T follicular helper cell (primary cell): Measurements from ENCODE around the gene C2orf92.
"Not testable (repeated sequence)": the region's sequence is repeated elsewhere in the genome, so short reads cannot be mapped to it uniquely, and the experiment has no call there.

Experiments used
- DNase-seq: peaks from one replicate; pipeline ENCODE4 v3.0.0-alpha.2; 2020; ENCODE audit warnings: low read depth

C2orf92 gene

DNA sequence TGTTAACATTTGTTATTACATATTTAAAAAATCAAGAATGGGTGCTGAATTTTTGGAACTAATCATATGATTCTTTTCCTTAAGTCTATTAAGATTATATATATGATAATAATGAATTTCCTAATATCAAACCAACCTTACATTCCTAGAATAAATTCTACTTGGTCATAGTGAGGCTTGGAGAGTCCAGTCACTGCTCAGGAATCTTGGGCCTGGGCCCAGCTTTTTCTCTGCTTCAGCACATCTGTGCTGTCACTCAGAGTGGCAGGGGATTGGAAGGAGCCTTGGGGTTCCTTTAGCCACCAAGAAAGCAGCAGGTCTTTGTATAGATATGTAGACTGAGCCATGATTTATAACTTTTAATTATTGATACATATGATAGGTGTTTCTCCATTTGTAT, 24.0 kb downstream of the C2orf92 start:
- no peak for DNase-seq

DNA sequence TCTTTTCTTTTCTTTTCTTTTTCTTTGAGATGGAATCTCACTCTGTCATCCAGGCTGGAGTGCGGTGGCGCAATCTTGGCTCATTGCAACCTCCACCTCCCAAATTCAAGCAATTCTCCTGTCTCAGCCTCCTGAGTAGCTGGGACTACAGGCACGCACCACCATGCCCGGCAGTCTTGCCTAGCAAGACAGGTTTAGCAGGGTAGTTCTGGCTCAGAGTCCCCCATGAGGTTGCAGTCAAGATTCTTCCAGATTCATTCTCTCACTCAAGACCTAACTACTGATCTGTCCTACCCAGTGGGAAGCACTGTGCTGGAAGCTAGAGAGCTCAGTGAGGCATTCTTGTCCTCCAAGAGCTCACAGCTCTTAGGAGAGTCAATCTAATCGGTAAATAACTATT, 26.2 kb downstream of the C2orf92 start:
- DNase-seq = no peak

DNA sequence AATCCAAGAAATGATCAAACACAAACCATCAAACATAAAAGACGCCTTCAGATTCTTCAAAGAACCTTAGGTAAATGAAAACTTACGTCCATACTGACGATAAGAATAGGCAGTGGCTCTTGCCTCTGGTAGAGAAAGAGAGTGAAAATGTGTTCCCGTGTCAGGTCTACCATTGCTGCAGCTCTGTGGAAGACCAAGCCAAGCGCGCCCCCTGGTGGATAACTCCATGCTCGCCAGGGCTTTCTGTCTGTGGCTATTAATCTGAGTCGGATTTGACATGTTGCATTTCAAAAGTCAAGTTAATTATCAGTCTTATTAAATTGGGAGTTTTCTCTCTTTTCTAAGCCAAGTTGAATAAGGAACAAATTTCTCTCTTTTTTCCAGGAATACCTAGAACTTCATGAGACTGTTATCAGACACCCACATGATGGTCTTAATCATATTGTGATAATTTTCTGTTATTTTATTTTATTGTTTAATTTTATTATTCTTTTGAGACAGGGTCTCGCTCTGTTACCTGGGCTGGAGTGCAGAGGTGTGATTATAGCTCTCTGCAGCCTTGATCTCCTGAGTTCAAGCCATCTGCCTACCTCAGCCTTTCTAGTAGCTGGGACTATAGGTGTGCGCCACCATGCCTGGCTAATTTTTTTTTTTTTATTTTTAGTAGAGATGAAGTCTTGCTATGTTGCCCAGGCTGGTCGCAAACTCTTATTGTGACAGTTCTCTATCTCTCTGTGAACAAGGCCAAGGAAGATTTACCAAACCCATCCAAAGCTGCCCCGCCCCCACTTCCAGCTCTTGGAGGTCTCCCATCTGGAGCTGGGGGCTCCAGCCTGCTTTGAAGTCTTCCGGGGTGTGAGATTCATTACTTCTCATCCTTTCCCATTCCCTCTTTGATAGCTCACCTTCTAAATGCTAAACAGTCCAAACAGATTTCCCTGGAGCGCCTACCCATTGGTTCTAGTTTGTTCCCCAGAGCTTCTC, 28.0 kb downstream of the C2orf92 start:
- peak; percentile 87 for DNase-seq

DNA sequence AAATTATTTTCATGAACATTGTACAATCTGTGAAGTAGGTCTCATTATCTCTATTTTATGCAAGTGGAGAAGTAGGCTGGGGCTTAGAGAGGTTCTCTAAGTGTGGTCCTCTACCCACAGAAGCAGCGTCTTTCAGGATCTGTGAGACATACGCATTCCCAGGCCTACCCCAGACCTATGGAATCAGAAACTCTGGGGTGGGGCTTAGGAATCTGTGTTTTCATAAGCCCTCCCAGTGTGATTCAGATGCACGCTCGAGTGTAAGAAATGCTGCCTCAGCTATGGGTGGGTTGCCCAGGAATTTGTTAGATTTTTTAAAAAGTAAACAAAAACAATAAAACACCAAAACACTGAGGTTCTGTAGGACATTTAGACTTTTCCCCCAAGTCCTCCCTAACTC, 29.0 kb downstream of the C2orf92 start:
- no peak for DNase-seq

DNA sequence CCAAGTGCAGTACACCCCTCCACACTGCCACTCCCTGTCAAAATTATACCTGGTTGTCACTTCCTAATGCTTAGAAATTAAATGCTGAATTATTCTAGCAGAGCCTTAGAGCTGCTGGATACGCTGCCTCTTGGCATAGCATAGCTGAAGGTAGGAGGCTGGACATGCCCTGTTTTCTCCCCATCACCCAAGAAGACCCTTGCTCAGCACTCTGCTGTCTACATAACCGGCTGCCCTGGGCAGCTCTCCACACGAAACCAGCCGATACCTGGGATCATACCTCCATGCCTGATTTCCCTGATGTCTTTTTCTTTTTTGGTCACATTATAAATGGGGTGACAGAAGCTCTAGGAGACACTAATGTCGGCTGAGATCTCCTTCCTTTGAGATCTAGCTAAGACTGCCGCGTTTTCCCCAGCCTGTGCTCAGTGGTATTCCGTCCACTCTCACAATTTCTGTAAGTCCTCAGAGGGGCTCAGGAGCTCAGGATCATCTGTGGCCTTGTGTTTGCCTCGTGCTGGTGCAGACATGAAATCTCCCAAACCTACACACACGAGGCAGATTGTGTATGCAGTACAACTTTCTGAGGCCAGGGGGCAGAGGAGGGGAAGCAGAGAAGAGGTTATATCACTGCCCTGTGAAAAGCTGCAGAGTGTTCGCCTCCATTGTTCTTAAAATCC, 30.4 kb downstream of the C2orf92 start:
- DNase-seq = peak; percentile 40

DNA sequence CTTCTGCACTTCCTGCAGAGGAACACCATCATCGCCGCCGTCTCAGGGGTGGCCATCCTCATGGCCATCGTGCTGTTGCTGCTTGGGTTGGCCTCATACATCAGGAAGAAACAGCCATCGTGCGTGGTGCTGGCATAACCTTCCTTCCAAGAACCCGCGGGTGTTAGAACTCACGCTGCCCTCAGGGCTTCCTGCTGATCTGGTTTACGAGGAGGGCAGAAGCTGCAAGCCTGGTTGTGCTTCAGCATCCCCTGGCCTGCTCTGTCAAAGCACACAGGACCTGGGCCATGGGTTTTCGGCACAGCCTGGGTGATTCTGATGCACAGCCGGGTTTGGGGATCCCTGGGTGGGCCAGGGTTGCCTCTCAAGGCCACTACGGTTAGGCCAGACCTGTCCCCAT, 31.7 kb downstream of the C2orf92 start:
- no peak for DNase-seq

DNA sequence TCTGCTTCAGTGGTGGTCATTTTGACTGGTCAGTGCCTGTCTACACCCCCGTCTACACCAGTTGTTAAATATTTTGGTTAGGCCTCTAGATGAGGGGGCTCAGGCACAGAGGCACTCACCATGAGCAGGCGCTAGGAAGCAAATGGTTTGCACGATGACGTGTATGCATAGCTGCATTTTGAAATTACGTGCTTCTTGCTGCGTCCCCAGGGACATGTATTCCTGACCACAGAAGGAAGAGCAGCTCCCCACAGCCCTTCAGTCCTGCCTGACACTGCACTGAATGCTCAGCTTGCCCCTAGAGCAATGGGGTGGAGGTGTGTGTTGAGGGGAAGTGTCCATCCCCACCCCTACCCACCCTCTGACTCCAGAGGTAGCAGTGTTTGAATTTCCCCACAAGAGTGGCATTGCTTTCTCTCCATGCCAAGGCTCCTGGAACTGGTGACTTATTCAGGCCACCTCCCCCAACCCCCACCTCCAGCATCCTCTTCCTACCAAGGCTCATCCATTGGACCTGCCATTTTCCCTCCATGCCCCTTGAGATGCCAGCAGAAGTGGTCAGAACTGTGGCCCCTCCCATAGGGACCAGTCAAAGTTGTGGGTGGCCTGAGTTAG, 32.4 kb downstream of the C2orf92 start:
- DNase-seq = no peak

DNA sequence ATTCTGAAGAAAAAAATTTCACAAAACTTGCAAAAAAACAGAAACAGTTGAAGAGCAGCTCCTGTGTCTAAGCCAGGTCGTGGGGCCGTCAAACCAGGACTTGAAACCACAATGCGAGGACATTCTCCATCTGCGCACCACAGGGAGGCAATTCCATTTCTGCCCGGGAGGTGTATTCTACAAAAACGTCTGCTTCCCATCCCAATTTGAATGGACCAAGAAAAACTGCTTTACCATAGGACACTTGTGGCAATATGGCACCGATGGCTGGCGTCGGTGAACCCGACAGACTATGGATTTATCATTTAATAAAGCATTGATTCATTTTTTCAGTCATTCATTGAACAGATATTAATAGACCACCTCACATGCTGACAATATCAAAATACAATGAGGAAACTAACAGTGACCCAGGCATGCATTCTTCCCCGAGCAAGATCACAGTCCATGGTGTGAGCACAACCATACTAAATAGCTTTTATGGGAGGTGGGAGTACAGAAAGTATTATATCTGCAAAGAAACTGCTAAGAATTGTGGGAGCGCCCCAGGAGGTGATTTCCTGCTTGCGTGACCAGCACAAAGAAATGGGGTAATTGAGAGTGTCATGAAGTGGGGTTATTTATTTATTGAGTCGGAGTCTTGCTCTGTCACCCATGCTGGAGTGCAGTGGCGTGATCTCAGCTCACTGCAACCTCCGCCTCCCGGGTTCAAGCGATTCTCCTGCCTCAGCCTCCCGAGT, 33.4 kb downstream of the C2orf92 start:
- DNase-seq = no peak

DNA sequence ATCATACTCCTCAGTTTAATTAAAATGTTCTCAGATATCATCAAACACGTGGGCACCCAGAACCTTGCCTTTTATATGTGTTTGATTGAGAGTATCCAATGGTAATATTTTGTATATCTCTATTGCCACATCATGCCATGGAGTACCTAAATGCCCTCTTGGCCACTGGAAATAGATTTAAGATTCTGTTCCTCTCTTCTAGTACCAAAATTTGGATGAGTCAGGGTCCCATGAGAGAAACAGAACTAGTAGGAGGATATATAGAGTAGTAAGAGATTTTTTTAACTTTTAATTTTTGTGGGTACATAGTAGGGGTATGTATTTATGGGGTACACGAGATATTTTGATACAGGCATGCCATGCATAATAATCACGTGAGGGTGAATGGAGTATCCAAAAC, 34.2 kb downstream of the C2orf92 start:
- no peak for DNase-seq

DNA sequence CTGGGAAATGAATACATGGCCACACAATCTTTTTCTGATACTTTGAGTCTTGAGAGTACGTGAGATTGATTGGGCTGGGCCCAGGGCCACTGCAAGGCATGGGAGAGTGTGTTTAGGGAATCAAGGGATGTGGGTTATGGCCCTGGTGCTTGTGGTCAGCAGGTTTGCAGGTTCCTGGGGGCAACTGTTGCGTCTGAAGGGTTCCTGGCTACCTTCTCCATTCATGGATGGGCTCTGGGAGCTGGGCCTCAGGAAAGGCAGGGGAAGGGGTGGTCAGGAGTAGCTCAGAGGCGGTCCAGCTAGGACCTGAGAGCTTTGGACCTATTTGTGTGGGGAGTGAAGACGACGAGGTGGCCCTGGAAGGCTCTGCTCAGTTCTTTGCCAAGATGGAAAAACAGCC, 35.5 kb downstream of the C2orf92 start:
- DNase-seq = no peak

DNA sequence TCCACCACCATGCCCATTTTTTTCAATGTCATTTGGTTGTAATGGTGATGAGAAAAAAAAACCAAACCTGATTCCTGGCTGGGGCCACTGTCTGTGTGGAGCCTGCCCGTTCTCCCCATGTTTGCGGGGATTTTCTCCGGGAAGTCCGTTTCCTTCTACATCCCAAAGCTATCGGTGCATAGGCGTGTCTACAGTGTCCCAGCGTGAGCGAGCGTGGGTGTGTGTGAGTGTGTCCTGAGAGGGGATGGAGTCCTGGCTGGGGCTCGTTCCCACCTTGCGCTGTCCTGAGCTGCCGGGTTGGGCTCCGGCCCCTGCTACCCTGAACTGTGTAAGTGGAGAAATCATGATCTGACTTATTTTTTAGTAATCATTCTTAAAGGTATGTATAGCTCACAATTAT, 36.6 kb downstream of the C2orf92 start:
- no peak for DNase-seq

DNA sequence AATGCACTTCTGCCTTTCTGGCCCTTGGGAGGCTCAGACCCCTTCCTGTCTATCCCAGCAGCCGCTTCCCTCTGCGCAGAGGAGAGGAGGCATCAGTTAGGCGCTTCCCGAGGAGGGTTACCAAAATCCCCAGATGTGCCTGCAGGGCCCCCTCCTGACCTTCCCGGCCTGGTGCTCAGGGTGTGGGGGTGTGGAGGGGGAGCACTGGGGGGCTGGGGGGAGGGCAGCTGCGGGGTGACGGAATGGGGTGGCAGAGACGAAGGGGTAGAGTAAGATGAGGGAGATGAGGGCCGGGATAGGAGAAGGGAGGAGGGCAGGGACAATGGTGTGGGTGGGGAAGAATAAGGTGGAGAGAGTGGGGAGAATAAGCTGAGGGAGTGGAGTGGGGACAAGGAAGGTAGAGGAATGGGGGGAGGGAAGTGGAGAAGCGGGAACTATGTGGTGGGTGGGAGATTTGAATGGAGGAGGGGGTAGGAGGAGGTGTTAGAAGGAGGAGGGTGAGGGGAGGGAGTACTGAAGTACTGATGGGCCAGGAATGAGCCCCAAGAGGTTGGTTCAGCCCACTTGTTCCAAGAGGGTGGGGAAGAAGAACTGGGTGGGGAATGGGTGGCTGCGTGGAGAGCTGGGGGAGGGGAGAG, 37.3 kb downstream of the C2orf92 start:
- no peak for DNase-seq

DNA sequence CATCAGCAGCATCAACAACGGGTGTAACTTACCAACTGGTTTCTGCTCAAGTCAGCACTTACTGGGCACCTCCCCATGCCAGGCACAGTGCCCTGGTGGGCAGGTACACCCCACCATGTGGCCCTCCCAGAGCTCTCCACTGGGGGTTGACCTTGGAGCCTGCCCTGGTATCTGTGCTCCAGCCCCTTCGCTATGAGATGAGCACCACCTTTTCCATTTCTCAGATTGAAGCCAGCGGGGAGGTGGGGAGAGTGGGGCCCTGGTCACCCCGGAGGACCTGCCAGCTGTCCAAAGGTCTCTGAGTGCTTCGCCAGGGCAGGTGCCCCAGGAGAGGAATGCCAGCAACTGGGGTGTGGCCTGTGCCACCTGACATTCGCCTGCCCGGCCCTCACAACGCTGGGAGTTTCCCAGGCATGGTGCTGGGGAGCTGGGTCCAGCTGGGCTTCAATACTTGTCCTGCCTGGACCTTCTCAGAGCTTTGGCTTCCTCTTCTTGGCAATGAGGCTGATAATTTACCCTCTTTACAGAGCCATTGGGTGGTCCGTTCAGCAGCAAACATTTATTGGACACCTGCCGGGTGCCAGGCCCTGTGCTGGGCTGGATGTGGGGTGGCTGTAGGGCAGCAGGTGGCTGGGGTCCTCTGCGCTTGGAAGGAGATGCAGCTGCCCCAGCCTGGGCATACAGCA, 38.0 kb downstream of the C2orf92 start:
- DNase-seq = no peak

DNA sequence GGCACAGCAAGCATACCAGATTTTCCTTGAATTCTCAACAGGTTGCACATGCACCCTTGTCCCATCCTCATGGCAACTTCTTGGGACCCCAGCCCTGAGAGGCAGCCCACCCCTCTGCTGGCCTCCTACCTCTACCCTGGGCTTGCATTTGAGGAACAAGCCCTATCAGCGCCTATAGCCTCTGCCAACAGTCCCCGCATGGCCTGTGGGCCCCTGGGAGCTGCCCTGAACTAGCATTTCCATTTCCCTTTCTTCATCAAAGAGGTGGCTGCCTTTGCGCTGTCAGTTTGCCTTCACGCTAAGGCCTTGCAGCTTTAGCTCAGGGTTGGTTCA, 38.5 kb downstream of the C2orf92 start:
- DNase-seq = no peak

DNA sequence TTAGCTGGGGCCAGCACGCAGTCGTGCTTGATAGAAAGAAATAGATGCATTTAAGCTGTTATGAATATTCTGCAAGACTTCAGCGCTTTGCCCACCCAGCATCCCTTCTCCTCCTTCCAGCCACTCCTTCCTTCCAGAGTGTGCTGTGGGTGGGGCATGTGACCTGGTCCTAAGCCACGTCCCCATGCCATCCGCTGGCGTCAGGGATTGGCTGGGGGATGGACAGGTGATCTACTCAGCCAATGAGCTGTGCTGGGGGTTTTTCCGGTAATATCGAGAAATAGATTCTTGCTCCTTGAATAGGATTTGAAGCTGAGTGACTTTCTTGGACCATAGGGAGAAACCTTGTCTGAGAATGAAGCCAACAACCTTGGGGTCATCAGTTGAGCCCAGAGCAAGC, 39.1 kb downstream of the C2orf92 start:
- DNase-seq = no peak

DNA sequence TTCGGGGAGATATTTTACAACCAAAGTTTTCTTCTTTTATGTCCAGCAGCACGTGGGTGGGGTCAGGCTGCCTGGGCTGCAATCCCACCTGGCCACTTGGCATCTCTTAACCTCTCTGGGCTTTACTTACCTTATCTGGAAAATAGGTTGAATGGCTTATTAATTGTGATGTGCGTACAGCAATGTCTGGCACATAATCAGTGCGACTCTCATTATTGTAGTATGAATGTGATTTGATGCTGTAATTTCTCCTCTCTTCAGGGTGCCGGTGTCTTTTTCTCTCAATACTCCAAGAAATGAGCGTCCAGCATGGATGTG, 41.8 kb downstream of the C2orf92 start:
- no peak for DNase-seq

DNA sequence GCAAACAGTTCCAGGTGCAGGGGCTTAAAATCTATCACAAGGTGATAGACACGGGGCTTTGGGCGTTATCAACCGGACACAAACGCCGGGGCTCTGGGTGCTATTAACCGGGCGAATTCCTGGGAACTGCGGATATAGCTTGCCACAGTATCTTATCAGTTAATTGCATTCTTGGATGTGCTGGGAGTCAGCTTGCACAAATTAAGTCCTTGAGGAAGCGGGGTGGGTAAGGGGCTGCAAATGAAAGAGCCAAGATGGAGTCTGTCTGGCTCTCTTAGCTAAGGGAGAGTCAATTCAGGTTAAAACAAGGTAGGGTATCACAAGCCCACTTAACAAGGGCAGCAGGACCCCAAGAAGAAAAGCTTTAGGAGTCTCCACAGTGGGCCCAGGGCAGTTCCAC, 42.7 kb downstream of the C2orf92 start:
- DNase-seq = not testable (repeated sequence)

DNA sequence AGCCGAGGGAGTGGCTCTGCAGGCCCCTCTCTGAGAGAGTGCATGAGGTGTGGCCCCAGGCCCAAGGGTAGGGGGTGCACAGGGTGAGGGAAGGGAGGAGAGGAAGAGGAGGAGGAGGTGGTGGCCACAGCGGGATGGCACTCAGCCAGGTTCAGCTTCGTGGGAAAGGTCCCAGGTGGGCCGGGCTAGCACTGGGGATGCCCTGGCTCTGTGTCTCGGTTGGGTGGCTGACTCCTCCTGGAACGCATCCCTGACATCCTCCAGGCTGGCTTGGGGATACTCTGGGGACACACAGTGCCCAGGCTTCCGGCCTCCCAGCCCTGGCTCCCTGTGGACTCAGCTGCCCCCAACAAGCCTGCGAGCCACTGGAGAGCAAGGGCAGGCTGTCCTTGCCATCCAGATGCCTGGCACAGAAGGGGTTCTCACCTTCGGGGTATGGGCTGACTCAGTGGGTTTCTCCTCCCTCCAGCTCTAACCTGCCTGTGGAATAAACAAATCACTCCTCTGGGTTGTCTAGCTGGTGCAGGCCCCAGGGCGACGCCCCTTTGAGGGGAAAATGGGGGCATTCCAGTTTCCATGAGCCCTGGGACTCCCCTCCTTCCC, 43.3 kb downstream of the C2orf92 start:
- peak; percentile 24 for DNase-seq

DNA sequence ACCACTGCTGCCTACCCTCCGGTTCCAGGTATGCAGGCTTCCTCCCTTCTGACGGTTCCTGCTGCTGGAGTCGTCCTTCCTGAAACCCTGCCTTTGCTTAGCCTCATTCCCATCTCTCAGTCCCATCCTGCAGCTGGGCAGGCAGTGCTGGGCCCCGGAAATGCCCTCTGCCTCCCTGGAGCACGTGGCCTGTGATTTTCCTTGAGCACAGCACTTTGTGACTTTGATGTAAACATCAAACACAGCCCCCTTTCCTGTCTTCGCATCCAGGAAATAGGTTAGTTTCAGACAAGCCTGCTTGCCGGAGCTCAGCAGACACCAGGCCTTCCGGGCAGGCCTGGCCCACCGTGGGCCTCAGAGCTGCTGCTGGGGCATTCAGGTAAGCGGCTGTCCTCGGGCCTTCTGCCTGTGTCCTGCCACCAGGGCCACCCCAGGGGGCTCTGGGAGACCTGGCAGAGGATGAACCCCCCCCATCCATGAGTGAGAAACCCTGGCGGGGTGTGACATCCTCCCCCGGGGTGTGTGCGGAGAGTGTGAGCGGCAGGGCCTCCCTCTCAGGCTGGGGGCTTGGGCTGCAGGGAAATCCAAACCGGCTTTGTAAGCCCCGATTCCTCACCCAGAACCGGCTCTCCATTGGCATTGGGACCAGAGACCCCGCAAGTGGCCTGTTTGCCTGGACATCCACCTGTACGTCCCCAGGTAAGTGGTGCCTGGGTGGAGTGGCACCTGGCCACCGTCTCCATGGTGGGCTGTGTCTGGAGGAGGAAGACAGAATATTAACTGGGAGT, 44.0 kb downstream of the C2orf92 start, which contains the start of gene ZAP70:
Gene ZAP70 (plus strand): TSS at position 281 of the 788 bp plus-strand sequence. CDS start 10,461 bp downstream, outside the sequence.
- peak; percentile 54 for DNase-seq
